CD4-positive, alpha-beta T cell treated with Interleukin-2 at 100 ng/mL for 4 hours (primary cell): Measurements from ENCODE around the gene GRAP.

Experiments
- DNase-seq: peaks from one replicate; pipeline ENCODE4 v3.0.0-alpha.2; 2020; ENCODE audit warnings: low spot score

Gene GRAP

DNA sequence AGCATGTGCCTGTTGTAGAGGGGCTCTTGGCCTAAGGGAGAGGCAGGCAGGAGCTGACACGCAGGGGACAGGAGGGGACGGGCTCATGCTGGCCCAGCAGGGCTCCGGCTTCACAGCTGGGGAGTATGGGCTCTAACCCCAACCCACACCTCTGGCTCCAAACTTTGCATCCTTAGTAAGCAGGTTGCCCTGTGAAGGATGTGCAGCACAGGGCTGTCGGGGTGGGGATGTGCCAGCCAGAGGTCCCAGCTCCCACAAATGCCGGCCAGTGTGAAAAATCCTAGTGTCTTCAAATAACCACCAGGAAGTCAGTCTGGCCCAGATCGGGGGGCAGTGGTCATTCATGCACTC lies 28.2 kb downstream of the GRAP start:
- DNase-seq: no peak

- no peak for DNase-seq
Measured at GRCh38 chr17:19017804-19018599, 28.8 kb downstream of the GRAP start.

GRCh38 chr17:19017401-19017800 lies 29.4 kb downstream of the GRAP start:
- no peak for DNase-seq

- no peak for DNase-seq
Measured at GRCh38 chr17:19016881-19017280, 29.9 kb downstream of the GRAP start.

GRCh38 chr17:19016297-19016696 lies 30.5 kb downstream of the GRAP start:
- DNase-seq: no peak

- DNase-seq: no peak
Measured at GRCh38 chr17:19015428-19015827, 31.3 kb downstream of the GRAP start.

- DNase-seq: no peak
Measured at GRCh38 chr17:19014628-19015215, 32.0 kb downstream of the GRAP start.

- DNase-seq: no peak
Measured at GRCh38 chr17:19013806-19014627, 32.7 kb downstream of the GRAP start.

GRCh38 chr17:19013226-19013625 lies 33.5 kb downstream of the GRAP start:
- DNase-seq: no peak

DNA sequence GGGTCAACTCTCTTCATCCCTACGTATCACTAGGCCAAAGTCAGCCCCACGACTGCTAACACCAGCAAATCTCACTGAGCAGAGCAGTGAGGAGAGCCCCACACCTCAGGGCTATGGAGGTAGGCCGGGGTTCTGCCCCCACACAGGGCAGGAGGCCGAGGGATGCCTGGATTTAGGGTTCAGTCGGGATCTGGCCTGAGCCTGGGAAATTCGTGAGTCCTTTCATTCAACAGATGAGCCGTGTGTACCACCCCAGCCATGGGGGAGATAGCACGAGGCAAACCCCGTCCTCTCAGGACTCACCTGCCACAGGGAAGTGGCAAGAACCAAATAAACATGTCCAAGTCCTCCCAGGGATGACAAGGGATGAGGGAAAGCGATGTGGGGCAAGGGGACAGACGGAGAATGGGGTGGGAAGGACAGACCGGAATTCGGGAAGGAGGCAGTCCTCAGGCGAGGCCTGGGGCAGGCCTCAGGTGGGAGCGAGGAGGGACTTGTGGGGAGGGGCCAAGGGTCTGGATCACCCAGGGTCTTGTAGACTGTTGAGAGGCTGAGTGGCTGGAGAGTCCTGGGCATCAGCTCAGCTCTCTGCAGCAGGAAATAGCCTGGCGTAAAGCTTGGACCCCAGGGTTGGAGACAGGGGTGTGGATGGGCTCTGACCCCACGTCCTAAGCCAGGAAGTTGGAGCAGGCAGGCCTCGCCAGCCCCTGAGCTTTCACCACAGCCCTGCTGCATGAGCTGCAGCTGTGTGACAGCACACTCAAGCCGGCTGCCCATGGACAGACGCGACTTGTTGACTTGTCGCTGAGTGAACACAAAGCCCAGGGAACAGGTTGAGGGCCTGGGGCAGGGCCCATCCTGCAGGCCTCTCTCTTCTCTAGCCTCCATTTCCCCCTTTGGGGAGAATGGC lies 34.3 kb downstream of the GRAP start:
- DNase-seq: no peak

- DNase-seq: no peak
Measured at GRCh38 chr17:19011581-19011980, 35.2 kb downstream of the GRAP start.

- no peak for DNase-seq
Measured at GRCh38 chr17:19010729-19011505, 35.8 kb downstream of the GRAP start.

DNA sequence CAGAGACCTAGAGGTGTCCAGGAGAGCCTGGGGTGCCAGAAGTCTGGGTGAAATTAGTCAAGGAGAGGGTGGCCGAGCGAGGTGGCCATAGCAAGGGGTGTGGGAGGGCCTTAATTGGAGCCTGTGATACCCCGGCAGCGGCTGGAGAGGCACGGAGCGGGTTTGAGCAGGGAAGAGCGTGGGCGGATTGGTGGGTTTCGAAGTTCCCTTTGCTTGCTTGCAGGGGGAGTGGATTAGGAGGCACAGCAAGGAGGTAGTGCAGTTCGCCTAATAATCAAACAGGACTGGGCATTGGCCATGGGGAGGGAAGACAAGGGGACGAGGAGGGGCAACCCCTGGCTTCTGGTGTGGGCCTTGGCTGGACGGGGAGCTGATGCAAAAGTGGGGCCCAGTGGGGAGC lies 36.8 kb downstream of the GRAP start:
- DNase-seq: no peak

GRCh38 chr17:19006698-19007097 lies 40.1 kb downstream of the GRAP start:
- DNase-seq: no peak

- no peak for DNase-seq
Measured at GRCh38 chr17:19005789-19006430, 40.8 kb downstream of the GRAP start.

DNA sequence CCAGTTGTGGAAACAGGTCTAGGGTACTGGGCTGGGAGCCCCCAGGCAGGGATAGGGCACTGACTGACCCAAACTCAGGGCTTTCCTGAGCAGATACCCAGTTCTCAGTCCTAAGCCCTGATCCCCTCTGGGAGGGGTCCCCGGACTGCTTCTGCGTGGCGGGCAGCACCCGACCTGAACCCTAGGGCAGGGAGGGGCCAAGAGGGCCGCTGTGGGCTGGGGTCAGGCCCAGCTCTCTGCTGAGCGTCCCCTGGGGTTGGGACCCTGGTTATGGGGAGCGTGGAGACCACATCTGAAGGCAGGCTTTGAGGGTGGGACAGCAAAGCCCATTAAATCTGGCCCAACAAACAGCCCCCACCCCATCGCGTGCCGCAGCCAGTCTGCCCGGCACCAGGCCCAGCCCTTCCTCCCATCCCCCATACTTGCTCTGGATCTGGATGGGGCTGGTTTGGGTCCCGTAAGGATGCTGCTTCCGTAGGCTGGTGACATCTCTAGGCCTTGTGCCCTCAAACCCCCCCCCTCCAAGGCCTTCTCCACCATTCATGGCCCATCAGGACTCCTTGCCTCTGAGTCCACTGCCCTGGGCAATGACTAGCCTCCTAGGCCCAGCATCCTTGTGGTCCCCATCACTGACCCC lies 41.5 kb downstream of the GRAP start:
- no peak for DNase-seq

DNA sequence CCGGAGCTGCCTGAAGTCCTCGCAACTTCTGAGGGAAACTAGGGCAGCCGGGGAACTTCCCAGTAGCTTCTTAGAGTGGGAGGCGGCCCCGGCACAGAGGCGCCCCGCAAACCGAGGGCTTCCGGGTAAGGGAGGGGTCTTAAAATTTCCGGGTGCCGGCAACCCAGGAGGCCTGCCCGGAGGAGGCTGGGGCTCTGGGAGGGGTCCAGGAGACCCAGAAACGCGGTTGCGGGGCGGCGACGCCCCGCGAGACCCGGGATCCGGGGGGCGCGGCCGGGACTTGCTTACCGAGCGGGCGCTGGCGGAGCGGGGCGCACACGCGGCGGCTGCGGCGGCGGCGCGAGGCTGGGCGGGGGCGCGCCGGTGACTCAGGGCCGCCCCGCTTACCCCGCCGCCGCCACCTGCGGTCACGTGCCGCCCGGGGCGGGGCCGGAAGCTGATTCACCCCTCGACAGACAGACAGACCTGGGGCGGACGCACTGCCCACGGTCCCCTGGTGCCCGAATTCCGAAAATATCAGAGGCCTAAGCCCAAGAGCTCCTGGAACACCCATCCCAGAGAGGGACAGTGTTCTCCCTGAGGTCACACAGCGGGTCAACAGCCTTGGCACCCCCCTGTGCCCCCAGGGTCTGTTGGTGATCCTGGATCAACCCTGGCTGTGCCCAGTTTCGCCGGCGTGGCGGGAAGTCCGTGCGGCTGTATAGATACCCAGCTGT lies 42.2 kb downstream of the GRAP start, which contains the start of gene FAM83G:
TSS of gene FAM83G (minus strand) at position 344 of the 716 bp plus-strand sequence. CDS start 723 bp downstream, outside the sequence.
- peak; percentile 91 for DNase-seq

- DNase-seq: peak; percentile 44
Measured at GRCh38 chr17:19003543-19004420, 43.0 kb downstream of the GRAP start.
